Right lobe of liver (tissue), 6 donors: ENCODE measurements around the gene ABCC1. TPM values are rescaled to one million over a fixed set of nuclear protein-coding genes. Genes with fewer than 3 reads are reported as not detected.

Source experiments
- ATAC-seq, 4 donors: fragments of 200-7000 bp; cut with Tn5 transposase; one replicate each; pipeline ENCODE4 v1.9.1; 2020; ENCODE audit warnings: mild to moderate bottlenecking in 4 of 4, moderate library complexity in 4 of 4
- DNase-seq, 3 donors: peaks; one replicate each; pipeline ENCODE4 v3.0.0-alpha.2; 2020
- H3K27ac ChIP-seq, 3 donors: fragments of 200-600 bp; one replicate each; pipeline ENCODE4 v1.8.0; 2022
- H3K27me3 ChIP-seq, 2 donors: fragments of 200-600 bp; one replicate each; pipeline ENCODE4 v1.8.0; 2022
- H3K36me3 ChIP-seq, 4 donors: fragments of 200-600 bp; sonication (generic) in 1 of 4; one replicate each; pipeline versions ENCODE4 v1.5.1 to v1.8.0; 2017 to 2022; ENCODE audit warnings: control low read depth in 1 of 4
- H3K4me1 ChIP-seq, 4 donors: fragments of 200-600 bp; sonication (generic) in 1 of 4; one replicate each; pipeline versions ENCODE4 v1.5.1 to v1.8.0; 2017 to 2022; ENCODE audit warnings: control low read depth in 1 of 4
- H3K4me3 ChIP-seq, 3 donors: fragments of 200-600 bp; one replicate each; pipeline ENCODE4 v1.8.0; 2022
- H3K9me3 ChIP-seq, 4 donors: fragments of 200-600 bp; sonication (generic) in 1 of 4; one replicate each; pipeline versions ENCODE4 v1.5.1 to v1.8.0; 2017 to 2022; ENCODE audit warnings: control low read depth in 1 of 4
- CTCF ChIP-seq, 4 donors: fragments of 200-600 bp in 3 of 4; fragments of 450-650 bp in 1 of 4; IDR thresholded peaks; one replicate each; pipeline versions ENCODE4 v1.5.1 to v1.8.0; 2016 to 2022; ENCODE audit warnings: antibody characterized with exemption in 4 of 4, mild to moderate bottlenecking in 2 of 4
- POLR2A ChIP-seq: fragments of 450-650 bp; IDR thresholded peaks from one replicate; pipeline ENCODE4 v1.6.1; 2017; ENCODE audit warnings: antibody characterized with exemption, mild to moderate bottlenecking
- WGBS: methylation state at CpG from one replicate; pipeline ENCODE4 v1.1.6; 2018; ENCODE audit warnings: low coverage, low lambda C conversion rate; ENCODE audit not compliant: insufficient coverage; ENCODE audit errors: missing lambda C conversion rate; 5-methylcytosine and 5-hydroxymethylcytosine counted together
- intact Hi-C, 2 donors: fragments of 100-400 bp; cut with DNase I; formaldehyde crosslinking; loops; one replicate each; pipeline versions ENCODE4 v1.11.2 to v1.14.1; 2022
- total RNA-seq, 6 experiments: library from RNA; depleted of rRNA in 2 of 6; stranded (reverse); fragments of >200 nt in 2 of 6; fragmentation: NEBNext Ultra II Directional in 3 of 6; extraction: Animal tissue kit (Norgen Biotek cat#: 25700) in 3 of 6; gene quantifications; one replicate each; pipeline versions ENCODE4 v1.1.0 to v1.2.4, GENCODE V29; 2016 to 2023
- donor health status: DM: no; HTN: yes; CAD: no.
- donor health status: DM: no; HTN: no; CAD: no.
- donor health status: DM: no; HTN: no; CAD: no.
- donor health status: DM: no; HTN: yes; CAD: no.
- donor health status: DM: no; HTN: yes; CAD: no.

ABCC1 gene
- total RNA-seq, 6 experiments from 2014 or later, result 1.9 to 6.7 (median 4.1) TPM

DNA sequence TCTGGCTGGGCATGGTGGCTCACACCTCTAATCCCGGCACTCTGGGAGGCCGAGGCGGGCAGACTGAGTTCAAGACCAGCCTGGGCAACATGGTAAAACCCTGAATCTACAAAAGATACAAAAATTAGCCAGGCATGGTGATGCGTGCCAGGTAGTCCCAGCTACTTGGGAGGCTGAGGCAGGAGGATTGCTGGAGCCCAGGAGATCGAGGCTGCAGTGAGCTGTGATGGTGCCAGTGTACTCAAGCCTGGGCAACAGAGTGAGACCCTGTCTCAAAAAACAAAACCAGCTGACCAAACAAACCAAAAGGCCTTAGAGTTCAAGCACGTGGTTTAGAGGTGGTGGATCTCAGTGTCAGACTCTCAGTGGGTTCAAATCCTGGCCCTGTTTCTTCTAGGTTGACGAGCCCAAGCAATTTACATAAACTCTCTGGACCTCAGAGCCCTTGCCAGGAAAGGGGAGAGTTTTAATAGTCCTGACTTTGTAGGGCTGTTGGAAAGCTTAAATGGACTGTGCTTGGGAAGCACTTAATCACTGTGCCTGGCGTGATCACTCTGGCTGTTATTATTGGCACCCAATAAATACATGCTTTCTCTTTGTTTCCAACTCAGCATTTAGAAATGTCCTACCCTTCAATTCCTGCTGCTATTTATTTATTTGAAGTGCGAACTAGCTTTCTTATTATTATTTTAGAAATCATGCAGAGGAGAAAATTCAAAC is 44.7 kb downstream of the ABCC1 start:
- Histone ChIP-seq H3K4me1 (no peaks in the 10 kb centered on the region), H3K36me3 (no peaks in the 10 kb centered on the region), H3K4me3 (no peak overlapping the region), H3K27ac (no peak overlapping the region), H3K27me3 (no peaks in the 10 kb centered on the region), H3K9me3 (no peaks in the 10 kb centered on the region)
- no peak for DNase-seq
- intact Hi-C loops, result no loop called here
- TF ChIP-seq POLR2A (no peak), CTCF (IDR thresholded peaks at IDR 0.05) (no peak)
- WGBS, result 71% methylated on average over 8 of the region's 9 CpGs
- no peak for ATAC-seq

DNA sequence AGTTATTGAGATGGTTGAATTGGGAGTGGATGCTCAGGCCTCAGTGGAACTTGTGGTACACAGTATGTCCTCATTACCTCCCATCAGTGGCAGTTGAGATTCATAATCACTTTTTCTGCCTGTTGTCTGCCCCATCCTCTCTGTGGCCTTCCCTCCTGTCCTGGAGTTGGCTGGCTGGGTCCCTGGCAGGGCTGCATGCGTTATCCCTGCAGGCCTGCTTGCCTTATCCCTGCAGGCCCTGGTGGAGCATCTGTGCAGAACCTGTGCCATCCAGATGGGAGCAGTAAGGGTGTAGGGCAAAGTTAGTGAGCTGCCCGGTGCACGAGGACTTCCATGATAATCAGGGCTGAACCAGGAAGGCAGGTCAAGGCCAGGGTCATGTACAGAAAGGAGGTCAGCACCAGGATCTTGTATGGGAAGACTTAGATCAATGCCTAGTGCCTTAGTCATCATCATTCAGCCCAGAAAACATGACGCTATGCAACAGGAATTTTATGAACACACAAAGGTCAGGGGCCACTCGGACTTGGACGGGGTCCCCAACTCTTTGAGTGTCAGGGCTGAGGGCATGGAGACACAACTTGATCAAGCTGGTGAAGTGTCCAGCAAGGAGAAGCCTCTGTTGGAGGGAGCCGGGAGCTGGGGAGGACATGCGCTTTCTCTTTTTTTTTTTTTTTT is 47.2 kb downstream of the ABCC1 start:
- no peaks in the 10 kb centered on the region for H3K36me3 ChIP-seq
- DNase-seq, result peak in 1 of 3 donors; percentile 28
- no peak overlapping the region for H3K27ac ChIP-seq
- no peak for TF ChIP-seq CTCF (IDR thresholded peaks at IDR 0.05)
- no peak for TF ChIP-seq POLR2A
- peak; percentile 25 to 59 (median 56) for ATAC-seq
- H3K9me3 ChIP-seq, result no peaks in the 10 kb centered on the region
- intact Hi-C loops, result no loop called here
- H3K4me3 ChIP-seq, result no peak overlapping the region
- WGBS, result 27% methylated on average over 3 of the region's 8 CpGs
- H3K27me3 ChIP-seq, result no peaks in the 10 kb centered on the region
- no peaks in the 10 kb centered on the region for H3K4me1 ChIP-seq

DNA sequence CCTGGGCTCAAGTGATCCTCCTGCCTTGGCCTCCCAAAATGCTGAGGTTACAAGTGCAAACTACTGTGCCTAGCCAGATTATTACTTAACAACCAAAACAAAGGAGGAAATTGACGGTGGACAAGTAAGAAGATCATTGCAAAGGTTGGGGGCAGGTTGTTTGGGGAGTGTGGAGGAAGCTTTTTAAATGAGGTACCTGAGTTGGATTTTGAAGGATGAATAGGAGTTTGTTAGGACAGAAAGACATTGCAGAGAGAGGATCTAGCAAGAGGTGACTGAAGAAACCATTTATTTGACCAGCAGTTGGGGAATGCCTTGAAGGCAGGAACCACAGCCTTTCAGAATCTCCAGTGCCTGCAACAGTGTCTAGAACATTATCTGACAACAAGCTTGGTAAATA is 51.3 kb downstream of the ABCC1 start:
- H3K9me3 ChIP-seq, result no peaks in the 10 kb centered on the region
- no peak overlapping the region for H3K27ac ChIP-seq
- no peak for ATAC-seq
- no peak for TF ChIP-seq CTCF (IDR thresholded peaks at IDR 0.05)
- H3K36me3 ChIP-seq, result no peaks in the 10 kb centered on the region
- DNase-seq, result no peak
- no peak overlapping the region for H3K4me3 ChIP-seq
- intact Hi-C loops, result no loop called here
- no peaks in the 10 kb centered on the region for H3K27me3 ChIP-seq
- H3K4me1 ChIP-seq, result no peaks in the 10 kb centered on the region
- WGBS, result 72% methylated on average over 1 of the region's 1 CpG

- H3K36me3 ChIP-seq, result no peaks in the 10 kb centered on the region
- no peak overlapping the region for H3K4me3 ChIP-seq
- no peak overlapping the region for H3K27ac ChIP-seq
- ATAC-seq (no peak), DNase-seq (no peak)
- no peaks in the 10 kb centered on the region for H3K27me3 ChIP-seq
- intact Hi-C loops, result no loop called here
- H3K4me1 ChIP-seq, result no peaks in the 10 kb centered on the region
- WGBS, result 41% methylated on average over 6 of the region's 6 CpGs
- TF ChIP-seq POLR2A, result no peak
- no peaks in the 10 kb centered on the region for H3K9me3 ChIP-seq
Observed at GRCh38 chr16:16001596-16002255, 52.3 kb downstream of the ABCC1 start.
